OCI-LY7 (cell line): ENCODE measurements around the gene GPR153.

Experiments used
- CTCF ChIP-seq: fragments of 200-600 bp; sonication (generic); conservative IDR thresholded peaks from 2 replicates; pipeline ENCODE4 v1.5.1; 2014; ENCODE audit warnings: mild to moderate bottlenecking, antibody characterized with exemption, low read length, moderate library complexity, mixed read lengths
- EZH2phosphoT487 ChIP-seq: fragments of 200-600 bp; sonication (generic); IDR thresholded peaks from 2 replicates; pipeline ENCODE4 v1.6.1; 2018; ENCODE audit warnings: low read depth, borderline replicate concordance, mild to moderate bottlenecking, mixed run types, antibody characterized with exemption, low read length, moderate library complexity, mixed read lengths

- TF ChIP-seq CTCF (no peak), EZH2phosphoT487 (no peak)
Observed at GRCh38 chr1:6202256-6202655, 58.6 kb downstream of the GPR153 start.
